NT2/D1 (cell line): ENCODE data around the gene RNLS.

Source experiments
- SUZ12 ChIP-seq: IDR thresholded peaks from 2 replicates; pipeline ENCODE4 v1.6.1; 2011; ENCODE audit not compliant: insufficient read length, insufficient read depth; ENCODE audit errors: extremely low read depth
- YY1 ChIP-seq: IDR thresholded peaks from 2 replicates; pipeline ENCODE4 v1.6.1; 2011; ENCODE audit not compliant: insufficient read length, insufficient read depth

DNA sequence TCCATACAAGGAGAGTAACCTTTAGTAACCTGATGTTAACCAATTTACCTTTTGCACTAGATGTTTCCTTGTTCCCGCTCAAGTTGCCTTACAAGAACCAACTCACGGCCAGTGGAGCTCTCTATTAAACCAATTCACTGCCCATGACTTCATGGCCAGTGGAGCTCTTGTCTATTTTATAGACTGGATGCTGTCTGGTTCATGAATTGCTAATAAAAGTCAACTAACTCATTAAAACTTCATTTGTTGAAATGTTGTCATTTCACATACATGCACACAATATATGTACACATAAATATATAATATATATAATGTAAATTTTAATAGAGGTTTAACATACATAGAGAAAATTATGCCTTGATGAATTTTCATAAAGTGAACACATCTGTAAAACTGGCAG is 216.3 kb downstream of the RNLS start:
- TF ChIP-seq SUZ12 (no peak), YY1 (no peak)
